ENCODE data around the gene SPSB1. TPM values are rescaled to one million over a fixed set of nuclear protein-coding genes. Genes with fewer than 3 reads are reported as not detected.

The SPSB1 gene
- total RNA-seq, 6 experiments from 2014 or later = 7.7 to 121 (median 37.0) TPM

- Histone ChIP-seq H3K4me3 (peak overlapping the region; percentile 87 to 88 (median 87)), H3K27me3 (no peaks in the 10 kb centered on the region), H3K9me3 (peaks cover 0 to 7% (median 2%) of the 10 kb centered on the region in 4 donors), H3K27ac (peak overlapping the region; percentile 70 to 89 (median 83)), H3K36me3 (no peaks in the 10 kb centered on the region), H3K4me1 (peaks cover 0 to 46% (median 13%) of the 10 kb centered on the region in 4 donors)
- no peak for TF ChIP-seq CTCF (IDR thresholded peaks at IDR 0.05)
- TF ChIP-seq POLR2A (IDR thresholded peaks at IDR 0.05) = no peak
- ATAC-seq (no peak), DNase-seq (no peak)
- intact Hi-C loops (cut with DNase I) = no loop called here
- WGBS (ENCODE audit: insufficient coverage, low coverage, low lambda C conversion rate, missing lambda C conversion rate) = no CpG with 5 or more reads among the region's 43 CpGs
These were observed 493 bp downstream of the SPSB1 start for GRCh38 chr1:9293241-9293532.

GRCh38 chr1:9293533-9294404 lies 1.1 kb downstream of the SPSB1 start:
- TF ChIP-seq CTCF (IDR thresholded peaks at IDR 0.05) (no peak), POLR2A (IDR thresholded peaks at IDR 0.05) (no peak)
- 4% methylated on average over 23 of the region's 41 CpGs for WGBS (ENCODE audit: insufficient coverage, low coverage, low lambda C conversion rate, missing lambda C conversion rate)
- intact Hi-C loops (cut with DNase I) = no loop called here
- H3K4me3 ChIP-seq = peak overlapping the region; percentile 87 to 88 (median 87)
- peak in 3 of 4 donors; percentile 16 to 26 (median 24) for ATAC-seq
- DNase-seq = no peak
- H3K9me3 ChIP-seq = peaks cover 0 to 2% (median 0%) of the 10 kb centered on the region in 4 donors
- no peaks in the 10 kb centered on the region for H3K27me3 ChIP-seq
- H3K36me3 ChIP-seq = no peaks in the 10 kb centered on the region
- H3K4me1 ChIP-seq = peaks cover 0 to 46% (median 13%) of the 10 kb centered on the region in 4 donors
- H3K27ac ChIP-seq = peak overlapping the region; percentile 70 to 89 (median 83)

GRCh38 chr1:9294405-9294773 lies 1.7 kb downstream of the SPSB1 start:
- intact Hi-C loops (cut with DNase I) = no loop called here
- no peak for TF ChIP-seq CTCF (IDR thresholded peaks at IDR 0.05)
- TF ChIP-seq POLR2A (IDR thresholded peaks at IDR 0.05) = peak; percentile 2

GRCh38 chr1:9294910-9295636 lies 2.4 kb downstream of the SPSB1 start:
- TF ChIP-seq POLR2A (IDR thresholded peaks at IDR 0.05) (no peak), CTCF (IDR thresholded peaks at IDR 0.05) (no peak)
- no peaks in the 10 kb centered on the region for H3K9me3 ChIP-seq
- H3K27ac ChIP-seq = peak overlapping the region; percentile 9 to 89 (median 14)
- ATAC-seq (peak in 2 of 4 donors; percentile 1 to 3), DNase-seq (no peak)
- intact Hi-C loops (cut with DNase I) = no loop called here
- peak overlapping the region; percentile 87 to 88 (median 87) for H3K4me3 ChIP-seq
- H3K36me3 ChIP-seq = no peaks in the 10 kb centered on the region
- no peaks in the 10 kb centered on the region for H3K27me3 ChIP-seq
- H3K4me1 ChIP-seq = peaks cover 0 to 40% (median 11%) of the 10 kb centered on the region in 4 donors
- WGBS (ENCODE audit: insufficient coverage, low coverage, low lambda C conversion rate, missing lambda C conversion rate) = 28% methylated on average over 5 of the region's 10 CpGs

More at GRCh38 chr1:9294405-9294773, 1.7 kb downstream of the SPSB1 start:
- Histone ChIP-seq H3K27me3 (no peaks in the 10 kb centered on the region), H3K4me1 (peaks cover 0 to 43% (median 13%) of the 10 kb centered on the region in 4 donors), H3K27ac (peak overlapping the region in 2 of 3 donors; percentile 9 to 89), H3K4me3 (peak overlapping the region; percentile 87 to 88 (median 87)), H3K36me3 (no peaks in the 10 kb centered on the region), H3K9me3 (no peaks in the 10 kb centered on the region)
- ATAC-seq (no peak), DNase-seq (no peak)
- 11% methylated on average over 4 of the region's 6 CpGs for WGBS (ENCODE audit: insufficient coverage, low coverage, low lambda C conversion rate, missing lambda C conversion rate)

All from right lobe of liver (tissue), 6 donors.